Measurements from ENCODE around the gene SERF2. TPM values are rescaled to one million over a fixed set of nuclear protein-coding genes. Genes with fewer than 3 reads are reported as not detected.

The SERF2 gene
- total and polyA plus RNA-seq, 2 experiments from 2014 or later: 996 to 3,311 TPM

GRCh38 chr15:43794269-43795037 is 2.3 kb downstream of the SERF2 start:
- WGBS, 2 experiments (ENCODE audit: low coverage in 1 of 2, low lambda C conversion rate in 2 of 2, missing lambda C conversion rate in 2 of 2): 28 to 31% methylated on average over 9 of the region's 9 CpGs
- peak overlapping the region; percentile 99 for H3K27ac ChIP-seq
- no peak for TF ChIP-seq EZH2 (IDR thresholded peaks at IDR 0.05; ENCODE audit: insufficient read depth, poor library complexity, severe bottlenecking)
- no peak for TF ChIP-seq EZH2phosphoT487 (IDR thresholded peaks at IDR 0.05; ENCODE audit: insufficient read depth, low read depth)
- peaks cover 5% of the 10 kb centered on the region; the same call in 1 of the 2 replicates for H4K20me1 ChIP-seq (ENCODE audit: insufficient read depth)
- H3K27me3 ChIP-seq (replicated peaks; ENCODE audit: insufficient read depth): no peaks in the 10 kb centered on the region
- peak overlapping the region; percentile 94 for H3K4me3 ChIP-seq
- H3K9me3 ChIP-seq (ENCODE audit: low read depth): no peaks in the 10 kb centered on the region
- DNase-seq: peak; percentile 86
- H2AFZ ChIP-seq: no peak overlapping the region
- H3K9ac ChIP-seq: peak overlapping the region; percentile 100
- in situ Hi-C loops (cut with MboI): no loop called here
- peaks cover 39% of the 10 kb centered on the region for H3K79me2 ChIP-seq (ENCODE audit: insufficient read depth)
- peaks cover 60% of the 10 kb centered on the region for H3F3A ChIP-seq (ENCODE audit: insufficient read depth)
- peaks cover 19% of the 10 kb centered on the region for H3K36me3 ChIP-seq (ENCODE audit: low read depth)
- H3K9me2 ChIP-seq (ENCODE audit: insufficient read depth): no peaks in the 10 kb centered on the region
- H3K4me2 ChIP-seq (ENCODE audit: unreplicated experiment): peak overlapping the region; percentile 85
- peaks cover 45% of the 10 kb centered on the region for H3K4me1 ChIP-seq (ENCODE audit: insufficient read depth)

GRCh38 chr15:43795197-43795596 is 3.1 kb downstream of the SERF2 start:
- Histone ChIP-seq H4K20me1 (ENCODE audit: insufficient read depth) (peaks cover 5% of the 10 kb centered on the region; the same call in 1 of the 2 replicates), H3K4me1 (ENCODE audit: insufficient read depth) (peaks cover 48% of the 10 kb centered on the region), H3K4me2 (ENCODE audit: unreplicated experiment) (peak overlapping the region; percentile 85), H3K9me2 (ENCODE audit: insufficient read depth) (no peaks in the 10 kb centered on the region), H3K79me2 (ENCODE audit: insufficient read depth) (peaks cover 39% of the 10 kb centered on the region), H3K36me3 (ENCODE audit: low read depth) (peaks cover 19% of the 10 kb centered on the region), H3K27ac (peak overlapping the region; percentile 99), H2AFZ (no peak overlapping the region), H3K9ac (no peak overlapping the region; the same call in 1 of the 2 replicates), H3F3A (ENCODE audit: insufficient read depth) (peaks cover 67% of the 10 kb centered on the region), H3K27me3 (replicated peaks; ENCODE audit: insufficient read depth) (no peaks in the 10 kb centered on the region), H3K4me3 (no peak overlapping the region), H3K9me3 (ENCODE audit: low read depth) (no peaks in the 10 kb centered on the region)
- no peak for TF ChIP-seq EZH2phosphoT487 (IDR thresholded peaks at IDR 0.05; ENCODE audit: insufficient read depth, low read depth)
- TF ChIP-seq EZH2 (IDR thresholded peaks at IDR 0.05; ENCODE audit: insufficient read depth, poor library complexity, severe bottlenecking): no peak
- in situ Hi-C loops (cut with MboI): no loop called here
- no peak for DNase-seq
- 98 to 100% methylated on average over 2 of the region's 2 CpGs for WGBS, 2 experiments (ENCODE audit: low coverage in 1 of 2, low lambda C conversion rate in 2 of 2, missing lambda C conversion rate in 2 of 2)

GRCh38 chr15:43795997-43796396 is 3.9 kb downstream of the SERF2 start:
- H2AFZ ChIP-seq: no peak overlapping the region
- no peaks in the 10 kb centered on the region for H3K9me3 ChIP-seq (ENCODE audit: low read depth)
- in situ Hi-C loops (cut with MboI): no loop called here
- H3K4me1 ChIP-seq (ENCODE audit: insufficient read depth): peaks cover 49% of the 10 kb centered on the region
- H4K20me1 ChIP-seq (ENCODE audit: insufficient read depth): peaks cover 5% of the 10 kb centered on the region; the same call in 1 of the 2 replicates
- H3K9ac ChIP-seq: no peak overlapping the region
- H3K36me3 ChIP-seq (ENCODE audit: low read depth): peaks cover 19% of the 10 kb centered on the region
- TF ChIP-seq EZH2 (IDR thresholded peaks at IDR 0.05; ENCODE audit: insufficient read depth, poor library complexity, severe bottlenecking): no peak
- TF ChIP-seq EZH2phosphoT487 (IDR thresholded peaks at IDR 0.05; ENCODE audit: insufficient read depth, low read depth): no peak
- no peaks in the 10 kb centered on the region for H3K27me3 ChIP-seq (replicated peaks; ENCODE audit: insufficient read depth)
- peaks cover 73% of the 10 kb centered on the region for H3F3A ChIP-seq (ENCODE audit: insufficient read depth)
- DNase-seq: no peak
- no peak overlapping the region for H3K4me3 ChIP-seq
- no peaks in the 10 kb centered on the region for H3K9me2 ChIP-seq (ENCODE audit: insufficient read depth)
- peak overlapping the region; percentile 99 for H3K27ac ChIP-seq
- H3K4me2 ChIP-seq (ENCODE audit: unreplicated experiment): no peak overlapping the region
- peaks cover 44% of the 10 kb centered on the region for H3K79me2 ChIP-seq (ENCODE audit: insufficient read depth)

GRCh38 chr15:43796566-43796965 is 4.4 kb downstream of the SERF2 start:
- Histone ChIP-seq H3K9me2 (ENCODE audit: insufficient read depth) (no peaks in the 10 kb centered on the region), H3F3A (ENCODE audit: insufficient read depth) (peaks cover 75% of the 10 kb centered on the region), H2AFZ (no peak overlapping the region), H3K79me2 (ENCODE audit: insufficient read depth) (peaks cover 50% of the 10 kb centered on the region), H3K4me3 (no peak overlapping the region), H3K4me1 (ENCODE audit: insufficient read depth) (peaks cover 54% of the 10 kb centered on the region), H3K36me3 (ENCODE audit: low read depth) (peaks cover 20% of the 10 kb centered on the region), H3K9me3 (ENCODE audit: low read depth) (no peaks in the 10 kb centered on the region), H3K4me2 (ENCODE audit: unreplicated experiment) (no peak overlapping the region), H3K9ac (no peak overlapping the region), H3K27me3 (replicated peaks; ENCODE audit: insufficient read depth) (no peaks in the 10 kb centered on the region), H3K27ac (peak overlapping the region; percentile 99), H4K20me1 (ENCODE audit: insufficient read depth) (peaks cover 5% of the 10 kb centered on the region; the same call in 1 of the 2 replicates)
- in situ Hi-C loops (cut with MboI): no loop called here
- DNase-seq: no peak
- no peak for TF ChIP-seq EZH2phosphoT487 (IDR thresholded peaks at IDR 0.05; ENCODE audit: insufficient read depth, low read depth)
- TF ChIP-seq EZH2 (IDR thresholded peaks at IDR 0.05; ENCODE audit: insufficient read depth, poor library complexity, severe bottlenecking): no peak
- 92 to 93% methylated on average over 3 of the region's 3 CpGs for WGBS, 2 experiments (ENCODE audit: low coverage in 1 of 2, low lambda C conversion rate in 2 of 2, missing lambda C conversion rate in 2 of 2)

Measured in GM23248 (cell line).